Dermis blood vessel endothelial cell (primary cell): ENCODE data around the gene ACSS2. TPM values are rescaled to one million over a fixed set of nuclear protein-coding genes. Genes with fewer than 3 reads are reported as not detected.
"Not testable (repeated sequence)": the region's sequence is repeated elsewhere in the genome, so short reads cannot be mapped to it uniquely, and the experiment has no call there.

Experiments used
- DNase-seq: peaks from one replicate; pipeline ENCODE4 v3.0.0; 2010
- total RNA-seq: library from RNA; depleted of rRNA; stranded (reverse); fragments of >200 nt; gene quantifications from 2 replicates; pipeline ENCODE4 v1.2.3, GENCODE V29; 2014

Gene ACSS2
- total RNA-seq, 1 donor from 2014 or later: 72.3 TPM

DNA sequence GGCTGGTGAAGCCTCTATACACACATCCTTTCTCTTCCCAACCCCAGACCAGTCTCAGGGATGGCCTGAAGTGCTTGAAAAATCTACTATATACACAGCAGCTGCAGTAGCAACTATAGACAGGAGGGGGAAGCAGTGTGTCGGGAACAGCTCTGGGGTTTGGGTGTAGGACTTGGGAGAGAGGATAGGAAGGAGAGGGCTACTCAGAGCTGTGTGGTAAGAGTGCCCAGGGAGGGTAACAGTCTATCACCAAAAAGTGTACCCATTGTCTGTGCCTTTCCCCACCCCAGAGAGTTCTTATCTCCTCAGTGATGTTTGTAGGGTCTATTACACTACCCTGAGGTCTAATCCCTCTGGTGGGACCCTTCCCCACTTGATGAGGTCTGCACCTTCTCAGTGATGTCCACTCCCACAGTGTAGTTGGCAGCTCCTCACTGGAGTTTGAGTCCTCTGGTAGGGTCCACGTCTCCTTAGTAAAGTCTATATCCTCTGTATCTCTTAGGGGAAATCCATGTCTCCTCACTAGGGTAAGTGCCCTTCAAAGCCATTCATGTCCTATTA lies 2.2 kb upstream of the ACSS2 start:
- DNase-seq: peak; percentile 93

DNA sequence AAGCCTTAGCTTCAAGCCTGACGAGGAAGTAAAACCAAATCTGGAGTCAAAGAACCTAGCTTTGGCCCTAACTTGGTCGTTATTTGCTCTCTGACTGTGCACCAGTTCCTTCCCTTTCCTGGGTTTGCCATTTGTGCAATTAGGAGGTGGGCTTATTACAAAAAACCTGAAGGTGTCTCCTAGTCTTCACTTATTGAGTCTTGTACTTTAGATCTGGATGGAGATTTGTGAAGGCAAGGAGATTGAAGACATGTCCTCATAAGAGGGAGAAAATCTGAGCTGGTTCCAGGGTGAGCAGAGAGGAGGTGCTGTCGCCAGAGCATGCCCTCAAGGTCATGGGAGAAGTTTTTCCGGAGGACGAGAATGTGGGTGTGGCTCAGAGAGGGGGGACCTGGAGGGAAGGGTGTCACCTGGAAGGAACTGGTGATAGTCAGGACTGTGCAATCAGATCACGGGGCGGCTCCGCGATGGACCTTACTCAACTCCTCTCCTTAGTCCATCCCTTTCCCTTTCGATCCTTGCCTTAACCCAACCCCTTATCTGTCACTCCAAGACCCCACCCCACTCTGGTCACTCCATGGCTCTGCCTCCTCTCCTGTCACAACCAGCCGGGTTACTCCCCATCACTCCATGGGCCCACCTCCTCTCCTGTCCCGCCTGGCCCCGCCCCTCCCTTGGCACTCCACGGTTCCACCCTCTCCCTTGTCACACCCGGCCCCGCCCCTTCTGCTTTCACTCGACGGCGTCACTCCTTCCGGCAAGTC lies 588 bp upstream of the ACSS2 start:
- peak; percentile 99 for DNase-seq

DNA sequence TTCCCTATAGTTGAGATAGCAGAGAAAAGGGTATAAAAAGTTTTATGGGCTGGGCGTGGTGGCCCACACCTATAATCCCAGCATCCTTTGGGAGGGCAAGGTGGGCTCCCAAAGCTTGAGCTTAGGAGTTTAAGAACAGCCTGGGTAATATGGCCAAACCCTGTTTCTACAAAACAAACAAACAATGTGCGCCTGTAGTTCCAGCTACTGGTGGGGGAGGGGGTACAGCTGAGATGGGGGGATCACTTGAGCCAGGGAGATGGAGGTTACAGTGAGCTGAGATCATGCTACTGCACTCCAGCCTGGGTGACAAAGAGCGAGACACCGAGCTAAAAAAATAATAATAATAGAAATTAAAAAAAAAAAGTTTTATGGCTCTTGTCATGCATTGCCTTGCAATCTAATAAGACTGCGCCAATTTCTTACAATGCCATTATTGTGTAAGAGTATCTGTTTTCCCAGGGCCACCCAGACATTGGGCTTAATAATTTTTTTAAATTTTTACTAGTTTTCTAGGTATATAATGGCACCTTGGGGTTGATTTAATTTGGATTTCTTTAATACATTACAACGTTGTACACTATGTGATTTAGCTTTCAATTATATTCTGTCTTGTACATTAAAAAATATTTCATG lies 3.9 kb downstream of the ACSS2 start:
- no peak for DNase-seq

DNA sequence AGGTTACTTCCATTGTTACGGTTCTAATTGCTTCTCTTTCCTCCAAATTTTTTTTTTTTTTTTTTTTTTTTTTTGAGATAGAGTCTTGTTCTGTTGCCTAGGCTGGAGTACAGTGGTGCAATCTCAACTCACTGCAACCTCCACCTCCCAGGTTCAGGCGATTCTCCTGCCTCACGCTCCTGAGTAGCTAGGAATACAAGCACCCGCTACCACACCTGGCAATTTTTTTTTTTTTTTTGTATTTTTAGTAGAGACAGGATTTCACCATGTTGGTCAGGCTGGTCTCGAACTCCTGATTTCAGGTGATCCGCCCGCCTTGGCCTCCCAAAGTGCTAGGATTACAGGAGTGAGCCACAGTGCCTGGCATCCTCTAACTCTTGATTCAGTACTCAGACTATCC lies 4.6 kb downstream of the ACSS2 start:
- DNase-seq: not testable (repeated sequence)

DNA sequence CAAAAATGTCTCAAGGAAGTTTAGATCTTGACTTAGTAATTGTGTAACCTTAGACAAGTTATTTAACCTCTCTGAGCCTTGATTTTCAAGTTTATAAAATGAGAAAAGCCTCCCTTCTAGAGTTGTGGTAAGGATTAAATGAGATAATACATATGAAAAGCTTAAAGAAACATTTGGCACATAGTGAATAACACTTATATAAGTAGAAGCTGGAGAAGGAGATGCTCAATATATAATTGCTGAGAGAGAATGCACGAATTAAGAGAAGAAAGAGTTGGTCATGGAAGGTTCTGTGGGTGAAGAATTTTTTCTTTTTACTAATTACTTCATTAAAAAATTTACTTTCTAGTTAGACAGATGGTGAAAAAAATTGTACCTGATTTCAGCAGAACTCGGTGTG lies 5.3 kb downstream of the ACSS2 start:
- DNase-seq: no peak

DNA sequence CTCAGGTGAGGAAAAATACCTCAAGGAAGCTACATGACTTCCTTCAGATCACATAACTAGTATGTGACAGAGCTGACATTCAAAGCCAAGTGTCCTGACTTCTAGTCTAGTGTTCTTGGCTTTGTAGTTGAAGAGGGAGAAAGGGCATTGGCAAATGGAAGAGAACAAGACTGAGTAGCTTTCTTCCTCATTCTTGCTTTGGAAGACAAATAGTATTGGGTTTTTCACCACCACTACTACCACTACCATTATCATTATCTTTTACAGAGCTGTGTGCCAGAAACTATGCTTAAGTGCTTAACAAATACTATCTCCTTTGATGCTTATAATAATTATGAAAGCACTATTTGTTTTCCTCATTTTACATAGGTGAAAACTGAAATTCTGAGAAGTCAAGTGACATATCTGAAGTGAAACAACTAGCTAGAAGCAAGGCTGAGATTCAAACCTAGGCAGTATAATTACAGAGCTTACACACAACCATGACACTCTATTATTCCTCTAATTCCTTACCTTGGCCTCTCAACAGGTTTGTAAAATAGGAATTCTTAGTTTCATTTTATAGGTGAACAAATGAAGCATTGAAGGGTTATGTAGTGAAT lies 6.8 kb downstream of the ACSS2 start:
- DNase-seq: no peak

DNA sequence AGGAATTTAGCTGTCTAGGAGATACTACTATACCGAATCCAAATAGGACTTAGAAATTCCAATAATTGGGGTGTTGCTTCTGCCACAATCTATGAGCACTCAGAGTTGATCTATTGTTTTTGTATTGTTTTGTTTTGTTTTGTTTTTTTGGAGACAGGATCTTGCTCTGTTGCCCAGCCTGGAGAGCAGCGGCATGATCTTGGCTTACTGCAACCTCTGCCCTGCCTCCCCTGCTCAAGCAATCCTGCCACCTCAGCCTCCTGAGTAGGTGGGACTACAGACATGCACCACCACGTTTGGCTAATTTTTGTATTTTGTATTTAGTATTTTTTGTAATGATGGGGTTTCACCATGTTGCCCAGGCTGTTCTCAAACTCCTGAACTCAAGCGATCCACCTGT lies 7.4 kb downstream of the ACSS2 start:
- DNase-seq: no peak

DNA sequence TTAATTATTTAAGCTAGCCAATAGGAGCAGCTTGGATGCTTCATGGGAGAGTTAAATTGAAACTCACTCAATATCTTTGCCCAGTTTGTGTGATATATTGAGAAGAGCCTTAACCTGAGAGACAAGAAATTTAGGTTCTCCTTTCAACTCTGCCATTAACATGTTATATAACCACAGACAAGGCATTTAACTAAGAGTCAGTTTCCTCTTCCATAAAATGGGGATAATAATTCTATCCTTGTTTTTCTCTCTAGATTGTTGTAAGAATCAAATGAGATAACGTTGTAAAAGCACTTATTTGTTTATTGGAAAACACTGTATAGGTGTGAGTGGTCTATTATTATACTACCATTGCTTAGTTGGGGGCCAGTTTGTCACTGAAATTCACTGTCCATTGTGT lies 7.8 kb downstream of the ACSS2 start:
- no peak for DNase-seq

DNA sequence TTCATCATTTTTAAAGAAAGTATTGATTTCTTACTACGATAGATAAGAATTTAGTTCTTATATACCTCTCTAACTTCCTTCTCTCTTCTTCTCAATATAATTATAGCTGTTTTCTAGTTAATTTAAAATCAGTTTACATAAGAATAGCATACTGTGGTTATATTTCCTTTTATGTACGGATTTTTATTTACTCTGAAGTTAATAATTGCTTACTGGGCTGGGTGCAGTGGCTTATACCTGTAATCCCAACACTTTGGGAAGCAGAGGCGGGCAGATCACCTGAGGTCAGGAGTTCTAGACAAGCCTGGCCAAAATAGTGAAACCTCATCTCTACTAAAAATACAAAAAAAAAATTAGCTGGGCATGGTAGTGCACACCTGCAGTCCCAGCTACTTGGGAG lies 9.7 kb downstream of the ACSS2 start:
- no peak for DNase-seq

DNA sequence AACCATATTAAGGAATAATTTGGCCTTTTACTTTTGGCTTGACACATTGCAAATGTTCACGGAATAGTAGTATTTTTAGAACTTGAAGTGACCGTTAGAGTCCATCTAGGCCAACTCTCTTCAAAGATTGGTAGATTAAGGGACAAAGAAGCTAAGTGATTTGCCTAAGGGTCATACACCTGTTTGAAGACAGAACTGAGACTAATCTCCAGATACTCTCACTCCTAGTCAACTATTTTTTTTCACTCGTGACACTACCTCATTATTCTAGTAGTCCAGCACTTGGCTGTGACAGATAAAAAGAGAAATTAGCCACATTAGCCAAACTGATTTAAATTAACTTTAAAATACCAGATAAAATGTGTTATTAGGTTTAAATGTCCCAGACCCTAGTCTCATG lies 10.6 kb downstream of the ACSS2 start:
- DNase-seq: no peak

DNA sequence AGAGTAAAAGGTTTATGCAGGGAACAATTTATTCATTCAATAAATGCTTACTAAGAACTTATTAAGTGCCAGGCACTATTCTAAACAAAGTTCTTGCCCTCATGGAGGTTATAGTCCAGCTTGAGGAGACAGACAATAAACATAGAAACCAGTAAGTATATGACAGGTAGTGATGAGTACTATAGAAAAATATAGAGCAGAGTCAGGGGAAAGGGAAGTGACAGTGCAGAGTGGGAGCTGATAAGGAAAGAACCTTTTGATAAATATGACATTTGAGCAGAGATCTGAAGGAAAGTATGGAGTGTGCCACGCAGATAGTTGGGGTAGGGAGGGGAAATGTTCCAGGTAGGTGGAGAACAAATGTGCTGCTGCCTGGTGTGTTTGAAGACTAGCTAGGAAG lies 12.1 kb downstream of the ACSS2 start:
- no peak for DNase-seq

DNA sequence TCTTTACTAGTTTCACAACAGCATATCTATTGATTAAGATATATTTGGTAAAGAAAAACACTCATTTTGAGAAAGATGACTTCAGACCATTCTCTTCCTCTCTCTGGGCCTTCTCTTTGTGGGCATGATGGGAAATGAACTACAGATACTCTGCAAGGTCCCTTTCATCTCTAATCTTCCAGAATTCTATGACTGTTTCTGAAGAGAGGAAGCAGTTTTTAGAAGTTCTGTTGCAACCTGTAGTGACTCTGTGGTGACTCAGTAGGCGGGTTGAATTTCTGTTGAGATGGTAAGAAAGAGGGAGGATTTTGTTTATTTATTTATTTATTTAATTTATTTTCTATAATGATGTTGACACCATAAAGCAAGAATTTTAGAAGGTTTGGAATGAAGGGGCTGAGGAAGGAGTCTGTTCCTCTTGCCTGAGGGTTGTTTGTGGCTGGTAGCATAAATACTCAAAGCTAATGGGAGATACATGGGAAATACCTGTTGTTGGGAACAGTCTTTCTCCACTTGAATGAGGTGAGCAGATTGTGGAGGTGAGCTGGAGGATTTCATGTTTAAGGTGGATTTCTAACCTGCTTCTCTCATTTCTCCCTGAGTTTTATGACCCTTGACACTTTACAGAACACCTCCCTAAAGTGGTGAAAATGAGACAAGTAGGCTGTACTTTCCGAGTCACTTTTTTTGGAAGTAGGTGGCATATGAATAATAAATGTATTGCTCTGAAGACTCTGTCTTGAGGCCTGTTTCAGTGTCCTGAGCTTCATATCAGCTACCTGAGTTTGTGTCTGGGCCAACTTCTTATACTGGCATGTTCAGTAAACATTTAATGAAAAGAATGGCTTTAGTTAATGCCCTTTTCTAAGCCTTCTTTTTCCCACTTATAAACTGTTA lies 15.0 kb downstream of the ACSS2 start:
- no peak for DNase-seq

DNA sequence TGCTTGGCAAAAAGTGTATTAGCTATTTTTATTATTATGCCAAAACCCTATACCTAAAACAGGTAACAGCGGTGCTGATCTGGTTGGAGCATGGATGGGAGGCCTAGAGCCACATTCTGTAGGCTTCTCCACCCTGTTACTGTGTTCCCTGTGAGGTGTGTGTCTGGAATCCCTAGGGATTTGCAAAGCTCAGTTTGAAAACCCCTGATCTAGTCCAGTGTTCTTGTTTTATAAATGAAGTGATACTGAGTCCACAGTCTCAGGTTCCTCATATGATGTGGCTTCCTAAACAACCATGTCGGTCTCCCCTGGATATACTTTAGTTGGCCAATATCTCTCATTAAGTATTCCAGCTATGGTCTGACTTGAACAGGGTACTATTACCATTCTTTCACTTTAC lies 16.3 kb downstream of the ACSS2 start:
- no peak for DNase-seq

DNA sequence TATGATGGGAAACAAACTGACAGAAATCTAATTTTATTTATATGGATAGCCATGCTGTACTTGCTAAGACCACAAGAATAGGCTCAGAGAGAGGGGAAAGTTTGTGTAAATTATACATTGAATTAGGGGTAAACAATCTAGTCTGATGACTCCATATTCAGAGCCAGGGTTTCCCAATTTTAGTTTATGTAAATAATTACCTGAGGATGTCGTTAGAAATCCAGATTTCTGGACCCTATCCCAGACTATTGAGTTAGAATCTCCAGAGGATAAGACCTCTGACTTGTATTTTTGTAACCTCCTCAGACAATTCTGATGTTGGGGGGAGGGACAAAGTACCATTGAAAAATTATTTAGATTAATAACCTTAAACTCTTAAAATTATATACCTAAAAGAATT lies 18.3 kb downstream of the ACSS2 start:
- no peak for DNase-seq

DNA sequence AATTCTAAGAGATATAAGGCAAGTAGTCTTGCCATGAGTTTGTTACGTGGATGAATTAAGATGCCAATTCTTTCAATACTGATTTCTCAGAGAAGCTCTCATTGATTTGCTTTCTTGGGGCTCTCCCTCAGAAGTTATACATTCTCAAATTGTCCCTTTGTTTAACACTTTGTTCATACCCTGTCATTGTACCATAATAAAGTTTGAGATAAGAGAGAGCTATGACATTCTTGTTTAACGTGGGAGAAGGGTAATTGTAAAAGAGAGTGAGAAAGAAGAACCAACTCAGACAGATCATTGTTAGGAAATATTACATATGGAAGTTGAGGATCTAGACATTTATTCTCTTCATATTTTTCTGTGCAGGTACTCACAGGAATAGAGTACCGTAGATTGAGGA lies 19.1 kb downstream of the ACSS2 start:
- no peak for DNase-seq

DNA sequence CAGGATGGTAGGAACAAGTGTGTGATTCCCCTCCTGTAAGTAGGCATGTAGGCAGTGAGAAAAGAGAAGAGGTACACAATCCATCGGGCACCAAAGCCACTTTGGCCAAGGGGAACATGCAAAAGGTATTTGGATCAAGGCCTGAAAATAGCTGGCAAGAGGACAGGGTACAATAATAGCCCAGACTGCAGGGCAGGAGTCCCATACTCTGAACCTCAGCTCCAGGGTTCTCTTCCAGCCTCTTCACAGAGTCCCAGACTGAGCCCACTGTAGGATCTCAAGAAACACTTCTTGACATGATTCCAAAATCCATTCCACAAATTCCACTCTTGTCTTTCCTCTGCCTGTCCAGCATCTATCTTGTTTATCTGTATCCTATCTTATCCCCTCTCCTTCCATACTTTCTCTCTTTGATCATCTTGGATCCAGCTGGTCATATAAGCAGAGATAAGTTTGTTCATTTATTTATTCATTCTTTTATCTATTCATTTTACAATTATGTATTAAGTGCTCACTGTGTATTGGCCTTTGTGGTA lies 19.7 kb downstream of the ACSS2 start:
- DNase-seq: no peak

DNA sequence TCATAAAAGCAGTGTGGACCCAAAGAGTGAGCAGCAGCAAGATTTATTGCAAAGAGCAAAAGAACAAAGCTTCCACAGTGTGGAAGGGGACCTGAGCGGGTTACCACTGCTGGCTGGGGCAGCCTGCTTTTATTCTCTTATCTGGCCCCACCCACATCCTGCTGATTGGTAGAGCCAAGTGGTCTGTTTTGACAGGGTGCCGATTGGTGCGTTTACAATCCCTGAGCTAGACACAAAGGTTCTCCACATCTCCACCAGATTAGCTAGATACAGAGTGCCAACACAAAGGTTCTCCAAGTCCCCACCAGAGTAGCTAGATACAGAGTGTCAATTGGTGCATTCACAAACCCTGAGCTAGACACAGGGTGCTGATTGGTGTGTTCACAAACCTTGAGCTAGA lies 21.7 kb downstream of the ACSS2 start:
- DNase-seq: not testable (repeated sequence)

DNA sequence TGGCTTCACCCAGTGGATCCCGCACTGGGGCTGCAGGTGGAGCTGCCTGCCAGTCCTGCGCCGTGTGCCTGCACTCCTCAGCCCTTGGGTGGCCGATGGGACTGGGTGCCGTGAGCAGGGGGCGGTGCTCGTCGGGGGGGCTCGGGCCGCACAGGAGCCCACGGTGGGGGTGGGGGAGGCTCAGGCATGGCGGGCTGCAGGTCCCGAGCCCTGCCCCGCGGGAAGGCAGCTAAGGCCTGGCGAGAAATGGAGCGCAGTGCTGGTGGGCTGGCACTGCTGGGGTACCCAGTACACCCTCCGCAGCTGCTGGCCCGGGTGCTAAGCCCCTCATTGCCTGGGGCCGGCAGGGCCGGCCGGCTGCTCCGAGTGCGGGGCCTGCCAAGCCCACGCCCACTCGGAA lies 22.3 kb downstream of the ACSS2 start:
- not testable (repeated sequence) for DNase-seq

DNA sequence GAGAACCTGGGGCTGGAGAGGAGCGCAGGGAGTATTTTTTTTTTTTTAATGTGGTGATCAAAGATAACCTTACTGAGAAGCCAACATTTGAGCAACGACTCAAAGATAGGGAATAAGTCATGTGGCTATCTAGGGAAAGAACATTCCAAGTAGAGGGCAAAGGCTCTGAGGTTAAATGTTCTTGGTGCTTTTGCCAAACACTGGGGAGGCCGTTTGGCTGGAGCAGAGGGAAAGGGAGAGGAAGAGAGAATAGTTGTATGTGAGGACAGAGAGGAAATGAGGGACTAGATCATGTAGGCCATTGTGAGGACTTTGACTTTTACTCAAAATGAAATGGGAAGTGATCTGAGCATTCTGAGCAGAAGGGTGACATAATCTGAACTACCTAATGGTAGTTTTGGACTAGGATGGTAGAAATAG lies 27.8 kb downstream of the ACSS2 start:
- no peak for DNase-seq

DNA sequence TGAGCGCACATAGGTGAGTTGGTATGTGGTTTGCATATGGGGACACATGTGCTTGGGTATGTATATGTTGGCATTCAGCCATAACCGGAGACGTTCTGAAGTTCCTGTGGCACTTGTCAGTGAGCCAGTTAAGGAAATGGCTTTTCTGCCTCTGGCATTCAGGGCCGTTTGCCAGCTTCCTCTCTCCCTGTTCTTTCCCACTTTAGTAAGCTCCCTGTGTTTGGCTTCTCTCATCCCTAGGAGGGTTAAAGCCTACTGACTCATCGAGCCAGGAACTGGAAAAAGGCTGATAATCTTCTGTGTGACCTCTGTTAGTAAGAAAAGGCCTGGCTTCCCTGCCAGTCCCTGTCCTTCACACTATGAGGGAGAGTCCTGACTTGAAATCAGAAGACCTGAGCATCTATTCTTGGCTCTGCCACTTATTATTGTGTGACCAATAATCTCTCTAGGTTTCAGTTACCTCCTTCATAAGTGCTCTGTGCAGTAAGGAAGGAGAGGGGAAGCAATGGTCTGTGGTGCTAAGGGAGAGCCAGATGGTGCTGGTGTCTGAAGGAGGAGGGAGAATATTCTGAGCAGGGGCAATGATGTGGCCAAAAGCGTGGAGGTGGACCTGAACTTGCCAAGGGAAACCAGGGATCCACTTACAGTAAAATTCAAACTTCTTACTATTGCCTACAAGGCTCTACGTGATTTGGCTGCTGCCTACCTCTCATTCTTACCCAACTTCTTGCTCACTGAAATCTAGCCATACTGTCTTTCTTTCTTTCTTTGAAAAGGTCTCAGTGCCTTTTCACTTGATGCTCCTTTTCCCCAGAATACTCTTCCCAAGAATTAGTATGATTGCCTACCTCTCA lies 31.4 kb downstream of the ACSS2 start:
- DNase-seq: peak; percentile 94

DNA sequence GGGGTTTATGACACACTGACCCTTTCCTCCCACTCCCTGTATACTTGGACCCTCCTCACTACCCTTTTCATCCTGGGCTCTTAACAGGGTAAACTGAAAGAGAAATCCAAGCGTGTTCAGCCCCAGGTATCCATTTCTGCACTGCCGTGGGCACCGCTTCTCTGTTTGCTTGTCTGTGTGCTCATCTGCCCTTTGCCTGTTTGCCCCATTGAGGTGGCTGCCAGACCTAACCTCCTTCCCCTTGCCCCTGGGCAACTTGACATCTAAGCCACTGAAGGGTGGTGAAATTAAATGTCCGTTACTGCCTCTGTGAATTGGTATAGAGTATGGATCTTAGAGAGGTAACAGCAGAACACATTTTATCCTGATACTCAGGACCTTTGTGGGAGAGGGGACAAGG lies 38.7 kb downstream of the ACSS2 start:
- DNase-seq: no peak
